ENCODE measurements around the gene ISLR.

Gene ISLR

DNA sequence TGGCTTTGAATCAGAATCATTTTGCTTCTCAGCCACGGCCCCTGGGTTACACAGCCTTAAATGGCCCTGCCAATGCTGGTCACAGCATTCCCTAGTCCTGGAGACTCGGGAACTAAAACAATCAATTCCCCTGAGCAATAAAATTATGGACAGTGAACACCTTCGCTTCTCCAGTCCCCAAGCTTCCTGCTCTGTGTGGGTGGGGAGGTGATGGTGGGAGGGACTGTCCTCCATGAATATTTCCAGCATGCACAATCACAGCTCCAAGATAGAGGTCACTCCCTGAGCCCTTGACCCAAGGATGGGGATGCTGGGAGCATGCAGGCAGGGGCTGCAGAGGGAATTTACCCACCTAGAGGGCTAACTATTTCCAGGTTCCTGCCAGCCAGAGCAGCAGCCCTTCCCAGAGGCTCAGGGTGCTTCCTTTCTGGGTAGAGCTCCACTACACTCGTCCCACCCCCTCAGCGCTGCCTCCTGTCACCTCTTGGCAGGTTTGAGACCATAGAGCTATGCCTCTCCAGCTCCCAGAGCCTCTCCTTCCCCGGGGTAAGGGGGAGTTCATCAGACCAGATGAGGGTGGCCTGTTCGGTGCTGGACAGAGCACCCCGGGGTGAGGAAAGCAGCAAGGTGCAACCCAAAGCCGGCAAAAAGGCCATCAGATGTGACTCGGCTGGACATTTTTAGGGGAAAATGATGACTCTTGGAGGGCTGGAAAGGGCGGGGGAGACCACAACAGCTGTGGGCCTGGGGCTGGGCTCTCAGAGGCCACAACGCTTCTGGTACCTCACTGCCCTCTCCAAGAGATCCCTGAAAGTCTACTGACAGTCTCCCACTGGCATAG is 48.1 kb downstream of the ISLR start:
- Mint-ChIP-seq H3K9me3 (no peaks in the 10 kb centered on the region), H3K27ac (no peak overlapping the region), H3K36me3 (no peaks in the 10 kb centered on the region), H3K4me1 (no peaks in the 10 kb centered on the region), H3K4me3 (no peak overlapping the region)
- no peak for DNase-seq (ENCODE audit: low spot score in 2 of 2)
- no peak for ATAC-seq

DNA sequence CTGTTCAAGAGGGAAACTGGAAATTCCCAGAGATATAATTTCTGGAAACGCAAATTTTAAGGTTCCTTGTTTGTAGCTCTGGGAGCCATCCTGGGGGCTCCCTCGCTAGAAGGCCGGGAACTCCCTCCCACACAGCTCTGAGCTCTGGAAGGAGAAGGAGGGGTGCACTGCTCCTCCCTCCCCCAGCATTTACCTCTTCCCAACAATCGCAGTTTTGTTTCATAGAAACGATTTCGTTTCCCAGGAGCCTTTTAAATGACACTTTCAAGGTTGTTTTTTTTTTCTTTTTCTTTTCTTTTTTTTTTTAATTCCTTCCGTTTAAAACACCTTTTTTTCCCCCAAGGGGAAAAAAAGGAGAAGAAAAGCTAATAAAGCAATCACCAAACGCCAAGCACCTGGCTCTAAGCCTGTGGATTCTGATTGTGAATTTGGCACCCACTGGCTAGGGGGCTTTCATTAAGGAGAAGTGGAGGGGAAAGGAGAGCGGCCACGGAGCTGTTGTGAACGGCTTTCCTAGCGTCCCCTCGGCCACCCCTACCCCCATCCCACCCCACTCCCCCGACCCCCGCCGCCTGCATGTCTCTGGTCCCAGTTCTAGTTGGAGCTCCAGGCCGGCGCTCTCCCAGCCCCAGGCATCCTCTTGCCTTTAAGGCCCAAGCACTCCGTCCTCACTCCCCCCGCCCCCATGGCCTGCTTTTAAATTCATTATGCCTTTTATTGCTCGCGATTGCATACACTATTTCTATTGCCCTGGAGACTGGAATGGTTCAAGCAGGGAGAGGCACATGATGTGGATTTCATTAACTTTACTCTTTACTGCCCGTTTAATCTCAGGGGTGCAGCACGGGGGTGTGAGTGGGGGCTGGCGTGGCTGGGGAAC is 49.0 kb downstream of the ISLR start:
- Mint-ChIP-seq H3K4me1 (no peaks in the 10 kb centered on the region), H3K27ac (no peak overlapping the region), H3K4me3 (no peak overlapping the region), H3K36me3 (no peaks in the 10 kb centered on the region), H3K9me3 (no peaks in the 10 kb centered on the region)
- DNase-seq (ENCODE audit: low spot score in 2 of 2) (no peak), ATAC-seq (no peak)

DNA sequence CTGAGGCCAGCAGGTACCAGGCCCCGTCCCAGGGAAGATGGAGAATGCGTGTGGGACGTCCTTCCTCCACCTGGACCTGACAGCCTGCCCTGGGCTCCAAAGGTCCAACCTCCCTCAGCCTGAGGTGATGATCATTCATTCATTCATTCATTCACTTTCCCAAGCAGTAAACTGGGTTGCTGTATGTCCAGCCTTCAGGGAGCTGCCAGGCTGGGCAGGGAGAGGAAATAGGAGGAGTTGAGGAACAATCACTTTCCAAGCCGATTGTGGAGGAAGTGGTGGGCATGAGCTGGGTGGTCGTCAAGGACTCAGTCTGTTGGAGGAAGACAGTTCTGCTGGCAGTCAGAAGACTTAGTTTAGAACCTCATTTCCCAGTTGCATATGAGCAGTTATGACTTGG is 52.4 kb downstream of the ISLR start:
- Mint-ChIP-seq H3K4me3 (no peak overlapping the region), H3K4me1 (no peaks in the 10 kb centered on the region), H3K36me3 (no peaks in the 10 kb centered on the region), H3K27ac (no peak overlapping the region), H3K9me3 (no peaks in the 10 kb centered on the region)
- DNase-seq (ENCODE audit: low spot score in 2 of 2) (no peak), ATAC-seq (no peak)
